H1 (cell line): ENCODE data around the gene SMOC2. TPM values are rescaled to one million over a fixed set of nuclear protein-coding genes. Genes with fewer than 3 reads are reported as not detected.

Experiments used
- CTCF ChIP-seq, 3 experiments: IDR thresholded peaks; 1 replicate in 2 of 3; 2 replicates in 1 of 3; pipeline versions ENCODE4 v1.5.1 to v1.6.1; 2011; ENCODE audit warnings: low read length in 3 of 3, mild to moderate bottlenecking in 3 of 3, inconsistent platforms in 2 of 3, low read depth in 1 of 3, moderate library complexity in 1 of 3; ENCODE audit not compliant: insufficient read depth in 1 of 3; ENCODE audit errors: control extremely low read depth in 1 of 3
- FOSL1 ChIP-seq: IDR thresholded peaks from 2 replicates; pipeline ENCODE4 v1.6.1; 2011; ENCODE audit warnings: mild to moderate bottlenecking, low read depth, low read length, moderate library complexity; ENCODE audit not compliant: insufficient read depth
- SAP30 ChIP-seq: fragments of 300-600 bp; sonication (generic); IDR thresholded peaks from 2 replicates; pipeline ENCODE4 v1.7.1; 2012; ENCODE audit warnings: low read length, moderate library complexity, mild to moderate bottlenecking, inconsistent platforms; ENCODE audit not compliant: insufficient read depth, insufficient replicate concordance
- TCF12 ChIP-seq: IDR thresholded peaks from 2 replicates; pipeline ENCODE4 v1.6.1; 2011; ENCODE audit warnings: low read depth, mild to moderate bottlenecking, low read length
- polyA plus RNA-seq, 7 experiments: library from polyadenylated mRNA; depleted of rRNA in 3 of 7; stranded (reverse) in 5 of 7; unstranded in 2 of 7; fragments of >200 nt in 5 of 7; fragments of 200-250 nt in 2 of 7; gene quantifications; 1 replicate in 5 of 7; 2 replicates in 1 of 7; 4 replicates in 1 of 7; pipeline versions ENCODE4 v1.2.1 to v1.2.3, GENCODE V29; 2011 to 2013; ENCODE audit warnings: missing spikeins in 2 of 7, mixed read lengths in 2 of 7
- total RNA-seq: library from RNA; stranded (reverse); fragmentation: NEBNext Ultra II Directional; extraction: Animal tissue kit (Norgen Biotek cat#: 25700); gene quantifications from 2 replicates; pipeline ENCODE4 v1.2.1, GENCODE V29; 2021

Gene SMOC2
- total and polyA plus RNA-seq, 2 of the 8 experiments (the other 6 are each of a cell fraction or from before 2014, with no cell fraction given) = 7.7 to 8.5 TPM

- TF ChIP-seq CTCF (IDR thresholded peaks at IDR 0.05; ENCODE audit: control extremely low read depth in 1 of 3, insufficient read depth in 1 of 3, low read depth in 1 of 3, low read length in 3 of 3) (no peak), FOSL1 (no peak), SAP30 (no peak), TCF12 (no peak)
- TF ChIP-seq, all 59 proteins: peak for 0
Observed at GRCh38 chr6:168618546-168619315, 177.7 kb downstream of the SMOC2 start (continued).
